H1 (cell line): ENCODE measurements around the gene MICU2. TPM values are rescaled to one million over a fixed set of nuclear protein-coding genes. Genes with fewer than 3 reads are reported as not detected.

Experiments used
- SAP30 ChIP-seq: fragments of 300-600 bp; sonication (generic); IDR thresholded peaks from 2 replicates; pipeline ENCODE4 v1.7.1; 2012; ENCODE audit warnings: low read length, moderate library complexity, mild to moderate bottlenecking, inconsistent platforms; ENCODE audit not compliant: insufficient read depth, insufficient replicate concordance
- YY1 ChIP-seq: IDR thresholded peaks from 2 replicates; pipeline ENCODE4 v1.6.1; 2011; ENCODE audit warnings: low read depth, mild to moderate bottlenecking, low read length
- polyA plus RNA-seq, 7 experiments: library from polyadenylated mRNA; depleted of rRNA in 3 of 7; stranded (reverse) in 5 of 7; unstranded in 2 of 7; fragments of >200 nt in 5 of 7; fragments of 200-250 nt in 2 of 7; gene quantifications; 1 replicate in 5 of 7; 2 replicates in 1 of 7; 4 replicates in 1 of 7; pipeline versions ENCODE4 v1.2.1 to v1.2.3, GENCODE V29; 2011 to 2013; ENCODE audit warnings: missing spikeins in 2 of 7, mixed read lengths in 2 of 7
- total RNA-seq: library from RNA; stranded (reverse); fragmentation: NEBNext Ultra II Directional; extraction: Animal tissue kit (Norgen Biotek cat#: 25700); gene quantifications from 2 replicates; pipeline ENCODE4 v1.2.1, GENCODE V29; 2021
- TF ChIP-seq, protein P1 (sequence below): IDR thresholded peaks from 2 replicates; pipeline ENCODE4 v1.6.1; 2011; ENCODE audit warnings: low read length, improper control_type of control experiment

MICU2 gene
- total and polyA plus RNA-seq, 2 of the 8 experiments (the other 6 are each of a cell fraction or from before 2014, with no cell fraction given) = 34.6 to 36.5 TPM

GRCh38 chr13:21478881-21479808, 124.8 kb downstream of the MICU2 start (continued):
- TF ChIP-seq, protein P1, sequence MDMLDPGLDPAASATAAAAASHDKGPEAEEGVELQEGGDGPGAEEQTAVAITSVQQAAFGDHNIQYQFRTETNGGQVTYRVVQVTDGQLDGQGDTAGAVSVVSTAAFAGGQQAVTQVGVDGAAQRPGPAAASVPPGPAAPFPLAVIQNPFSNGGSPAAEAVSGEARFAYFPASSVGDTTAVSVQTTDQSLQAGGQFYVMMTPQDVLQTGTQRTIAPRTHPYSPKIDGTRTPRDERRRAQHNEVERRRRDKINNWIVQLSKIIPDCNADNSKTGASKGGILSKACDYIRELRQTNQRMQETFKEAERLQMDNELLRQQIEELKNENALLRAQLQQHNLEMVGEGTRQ = no peak
- TF ChIP-seq YY1 (no peak), SAP30 (no peak)
